ENCODE results near the gene DIDO1. TPM values are rescaled to one million over a fixed set of nuclear protein-coding genes. Genes with fewer than 3 reads are reported as not detected.

DIDO1 gene
- polyA plus RNA-seq, 1 of the 3 experiments (the other 2 are of a cell fraction): 14.7 TPM

DNA sequence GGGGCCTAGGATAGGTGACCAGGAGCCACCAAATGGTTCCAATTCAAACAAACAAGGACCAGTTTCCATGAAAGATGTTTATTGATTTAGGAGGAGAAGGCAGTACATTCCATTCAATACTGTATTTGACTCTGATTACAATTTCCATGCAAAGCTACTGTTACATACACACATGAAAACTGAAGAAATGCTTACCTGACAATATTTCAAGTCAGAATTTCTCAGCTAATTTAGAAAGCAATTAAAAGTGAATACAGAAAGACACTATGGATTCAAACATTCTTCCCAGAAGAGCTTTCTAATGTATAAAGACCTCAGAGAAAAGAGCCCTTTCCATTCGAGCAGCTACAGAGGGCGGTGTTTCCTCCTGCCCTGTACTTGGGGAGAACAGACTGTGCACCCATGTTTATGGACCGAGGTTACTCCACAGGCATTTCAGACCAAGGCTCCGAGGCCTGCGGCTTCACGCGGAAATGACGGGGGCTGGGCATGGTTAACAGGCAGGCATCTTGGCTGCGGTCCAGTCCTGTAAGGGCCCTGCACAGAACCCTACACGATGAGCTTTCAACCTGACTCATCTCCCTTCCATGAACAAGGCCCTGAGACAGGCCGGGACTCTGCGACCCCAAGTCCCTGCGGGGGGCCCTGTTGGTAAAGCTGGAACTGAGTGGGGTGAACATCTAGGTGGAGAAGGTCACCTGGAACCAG is 39.0 kb downstream of the DIDO1 start:
- 25% methylated on average over 9 of the region's 13 CpGs for WGBS (ENCODE audit: low lambda C conversion rate)

More for the DNA sequence above, 39.0 kb downstream of the DIDO1 start:
- 0 out of 2 replicates have a peak, but pooled peaks cover 4% of the 10 kb centered on the region for H4K20me1 ChIP-seq (ENCODE audit: insufficient read depth)
- peaks cover 27% of the 10 kb centered on the region for H3F3A ChIP-seq (replicated peaks; ENCODE audit: insufficient read depth)
- peak; percentile 75; the same call in 1 of the 2 replicates for TF ChIP-seq POLR2AphosphoS5 (IDR thresholded peaks at IDR 0.05; ENCODE audit: low read depth, low read length)
- TF ChIP-seq FOXJ3 (CRISPR knock-in tag; IDR thresholded peaks at IDR 0.05): no peak
- peak; percentile 48; the same call in 1 of the 2 replicates for TF ChIP-seq JUND (IDR thresholded peaks at IDR 0.05)
- no peak for TF ChIP-seq SIN3A (IDR thresholded peaks at IDR 0.05; ENCODE audit: borderline replicate concordance, low read depth, low read length)
- no peak for TF ChIP-seq RAD21 (IDR thresholded peaks at IDR 0.05; ENCODE audit: low read length)
- 0 out of 2 replicates have a peak, but pooled peaks have one; percentile 36 for TF ChIP-seq MXI1 (IDR thresholded peaks at IDR 0.05; ENCODE audit: low read depth, low read length)
- no peak for TF ChIP-seq EP300 (IDR thresholded peaks at IDR 0.05; ENCODE audit: borderline replicate concordance in 1 of 2, low read depth in 1 of 2, low read length in 1 of 2)
- TF ChIP-seq, protein P1, sequence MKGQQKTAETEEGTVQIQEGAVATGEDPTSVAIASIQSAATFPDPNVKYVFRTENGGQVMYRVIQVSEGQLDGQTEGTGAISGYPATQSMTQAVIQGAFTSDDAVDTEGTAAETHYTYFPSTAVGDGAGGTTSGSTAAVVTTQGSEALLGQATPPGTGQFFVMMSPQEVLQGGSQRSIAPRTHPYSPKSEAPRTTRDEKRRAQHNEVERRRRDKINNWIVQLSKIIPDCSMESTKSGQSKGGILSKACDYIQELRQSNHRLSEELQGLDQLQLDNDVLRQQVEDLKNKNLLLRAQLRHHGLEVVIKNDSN (IDR thresholded peaks at IDR 0.05; ENCODE audit: borderline replicate concordance, low read depth): no peak
- TF ChIP-seq, protein P2, sequence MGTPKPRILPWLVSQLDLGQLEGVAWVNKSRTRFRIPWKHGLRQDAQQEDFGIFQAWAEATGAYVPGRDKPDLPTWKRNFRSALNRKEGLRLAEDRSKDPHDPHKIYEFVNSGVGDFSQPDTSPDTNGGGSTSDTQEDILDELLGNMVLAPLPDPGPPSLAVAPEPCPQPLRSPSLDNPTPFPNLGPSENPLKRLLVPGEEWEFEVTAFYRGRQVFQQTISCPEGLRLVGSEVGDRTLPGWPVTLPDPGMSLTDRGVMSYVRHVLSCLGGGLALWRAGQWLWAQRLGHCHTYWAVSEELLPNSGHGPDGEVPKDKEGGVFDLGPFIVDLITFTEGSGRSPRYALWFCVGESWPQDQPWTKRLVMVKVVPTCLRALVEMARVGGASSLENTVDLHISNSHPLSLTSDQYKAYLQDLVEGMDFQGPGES (IDR thresholded peaks at IDR 0.05; ENCODE audit: low read depth, low read length): no peak
- peak; percentile 69 for TF ChIP-seq CHD2 (IDR thresholded peaks at IDR 0.05; ENCODE audit: low read length, partially characterized antibody)
- no peak for TF ChIP-seq YY1 (IDR thresholded peaks at IDR 0.05; ENCODE audit: low read depth)
- peak; percentile 66; the same call in 1 of the 2 replicates for TF ChIP-seq TCF12 (IDR thresholded peaks at IDR 0.05)
- TF ChIP-seq TEAD4 (IDR thresholded peaks at IDR 0.05; ENCODE audit: borderline replicate concordance, insufficient read depth): no peak
- TF ChIP-seq, protein P3, sequence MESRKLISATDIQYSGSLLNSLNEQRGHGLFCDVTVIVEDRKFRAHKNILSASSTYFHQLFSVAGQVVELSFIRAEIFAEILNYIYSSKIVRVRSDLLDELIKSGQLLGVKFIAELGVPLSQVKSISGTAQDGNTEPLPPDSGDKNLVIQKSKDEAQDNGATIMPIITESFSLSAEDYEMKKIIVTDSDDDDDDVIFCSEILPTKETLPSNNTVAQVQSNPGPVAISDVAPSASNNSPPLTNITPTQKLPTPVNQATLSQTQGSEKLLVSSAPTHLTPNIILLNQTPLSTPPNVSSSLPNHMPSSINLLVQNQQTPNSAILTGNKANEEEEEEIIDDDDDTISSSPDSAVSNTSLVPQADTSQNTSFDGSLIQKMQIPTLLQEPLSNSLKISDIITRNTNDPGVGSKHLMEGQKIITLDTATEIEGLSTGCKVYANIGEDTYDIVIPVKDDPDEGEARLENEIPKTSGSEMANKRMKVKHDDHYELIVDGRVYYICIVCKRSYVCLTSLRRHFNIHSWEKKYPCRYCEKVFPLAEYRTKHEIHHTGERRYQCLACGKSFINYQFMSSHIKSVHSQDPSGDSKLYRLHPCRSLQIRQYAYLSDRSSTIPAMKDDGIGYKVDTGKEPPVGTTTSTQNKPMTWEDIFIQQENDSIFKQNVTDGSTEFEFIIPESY (IDR thresholded peaks at IDR 0.05; ENCODE audit: borderline replicate concordance, low read depth): no peak
- TF ChIP-seq, protein P4, sequence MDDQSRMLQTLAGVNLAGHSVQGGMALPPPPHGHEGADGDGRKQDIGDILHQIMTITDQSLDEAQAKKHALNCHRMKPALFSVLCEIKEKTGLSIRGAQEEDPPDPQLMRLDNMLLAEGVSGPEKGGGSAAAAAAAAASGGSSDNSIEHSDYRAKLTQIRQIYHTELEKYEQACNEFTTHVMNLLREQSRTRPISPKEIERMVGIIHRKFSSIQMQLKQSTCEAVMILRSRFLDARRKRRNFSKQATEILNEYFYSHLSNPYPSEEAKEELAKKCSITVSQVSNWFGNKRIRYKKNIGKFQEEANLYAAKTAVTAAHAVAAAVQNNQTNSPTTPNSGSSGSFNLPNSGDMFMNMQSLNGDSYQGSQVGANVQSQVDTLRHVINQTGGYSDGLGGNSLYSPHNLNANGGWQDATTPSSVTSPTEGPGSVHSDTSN (IDR thresholded peaks at IDR 0.05): peak; percentile 55; the same call in 1 of the 2 replicates
- TF ChIP-seq, protein P5, sequence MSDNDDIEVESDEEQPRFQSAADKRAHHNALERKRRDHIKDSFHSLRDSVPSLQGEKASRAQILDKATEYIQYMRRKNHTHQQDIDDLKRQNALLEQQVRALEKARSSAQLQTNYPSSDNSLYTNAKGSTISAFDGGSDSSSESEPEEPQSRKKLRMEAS (IDR thresholded peaks at IDR 0.05; ENCODE audit: low read depth): peak; percentile 91
- no peak for TF ChIP-seq EZH2phosphoT487 (IDR thresholded peaks at IDR 0.05; ENCODE audit: borderline replicate concordance, low read depth)
- no peak for TF ChIP-seq FOXM1 (IDR thresholded peaks at IDR 0.05; ENCODE audit: low read depth)
- no peak for TF ChIP-seq ELF1 (IDR thresholded peaks at IDR 0.05)
- peak; percentile 96 for TF ChIP-seq NFIC (IDR thresholded peaks at IDR 0.05; ENCODE audit: borderline replicate concordance)
- peak; percentile 70 for TF ChIP-seq FOSL2 (IDR thresholded peaks at IDR 0.05; ENCODE audit: borderline replicate concordance, low read depth)
- TF ChIP-seq TAF1 (IDR thresholded peaks at IDR 0.05; ENCODE audit: borderline replicate concordance, low read depth, low read length): no peak
- peak; percentile 13; the same call in 1 of the 2 replicates for TF ChIP-seq SMC3 (IDR thresholded peaks at IDR 0.05; ENCODE audit: low read depth, low read length)
- TF ChIP-seq NRF1 (IDR thresholded peaks at IDR 0.05; ENCODE audit: low read depth, low read length): no peak
- no peak for TF ChIP-seq RFX5 (IDR thresholded peaks at IDR 0.05; ENCODE audit: low read length)
- no peaks in the 10 kb centered on the region for H3K79me2 ChIP-seq (ENCODE audit: insufficient read depth)
- ChIA-PET POLR2A (interaction anchor here (0.7 to 2.2 kb wide), 3 partner anchors 11 to 20 kb away, joined by 3 to 14 read pairs (median 4); no protein-coding TSS in a partner anchor), CTCF (interaction anchor here (0.9 to 7.2 kb wide), 10 partner anchors 12 to 122 kb away, joined by 3 to 77 read pairs (median 6); no protein-coding TSS in a partner anchor)
- H3K9me3 ChIP-seq: no peaks in the 10 kb centered on the region
- H3K4me1 ChIP-seq (ENCODE audit: control insufficient read depth in 1 of 2, insufficient read depth in 2 of 2, low read depth in 1 of 2, low read length in 1 of 2): peaks cover 17 to 19% of the 10 kb centered on the region in 2 experiments
- peak overlapping the region; percentile 63 for H3K4me2 ChIP-seq
- peak; percentile 80 for DNase-seq
- no peaks in the 10 kb centered on the region for H3K27me3 ChIP-seq (ENCODE audit: insufficient read depth)
- no peaks in the 10 kb centered on the region for H3K9me2 ChIP-seq
- peaks cover 44 to 69% of the 10 kb centered on the region in 2 experiments for H3K36me3 ChIP-seq (replicated peaks in 1 of 2; ENCODE audit: control insufficient read depth in 1 of 2, insufficient read depth in 2 of 2, low read length in 1 of 2)
- H2AFZ ChIP-seq (ENCODE audit: low read depth): no peak overlapping the region
- peak overlapping the region; percentile 41; the same call in 1 of the 2 replicates for H3K9ac ChIP-seq
- peak overlapping the region; percentile 65 to 79 for H3K27ac ChIP-seq (ENCODE audit: low read depth in 2 of 2, low read length in 1 of 2)
- H3K4me3 ChIP-seq (ENCODE audit: low read depth in 2 of 2, low read length in 1 of 2): no peak overlapping the region
